ENCODE results near the gene EPYC.

Gene EPYC

GRCh38 chr12:90922145-90922627 lies 82.6 kb downstream of the EPYC start:
- no peak overlapping the region for H3K4me3 ChIP-seq (ENCODE audit: low read depth, low read length)
- TF ChIP-seq CTCF (IDR thresholded peaks at IDR 0.05; ENCODE audit: control insufficient read depth, extremely low read depth, insufficient read depth) = no peak
- no peak for DNase-seq (ENCODE audit: low read depth)

GRCh38 chr12:90921536-90921935 lies 83.2 kb downstream of the EPYC start:
- DNase-seq (ENCODE audit: low read depth) = no peak
- 0 out of 2 replicates have a peak, but pooled peaks have one; percentile 6 for TF ChIP-seq CTCF (IDR thresholded peaks at IDR 0.05; ENCODE audit: control insufficient read depth, extremely low read depth, insufficient read depth)
- no peak overlapping the region for H3K4me3 ChIP-seq (ENCODE audit: low read depth, low read length)

- no peak for DNase-seq (ENCODE audit: low read depth)
- no peak for TF ChIP-seq CTCF (IDR thresholded peaks at IDR 0.05; ENCODE audit: control insufficient read depth, extremely low read depth, insufficient read depth)
These were observed 84.5 kb downstream of the EPYC start for GRCh38 chr12:90920222-90920621.

GRCh38 chr12:90917431-90917830 lies 87.3 kb downstream of the EPYC start:
- no peak for TF ChIP-seq CTCF (IDR thresholded peaks at IDR 0.05; ENCODE audit: control insufficient read depth, extremely low read depth, insufficient read depth)
- H3K4me3 ChIP-seq (ENCODE audit: low read depth, low read length) = no peak overlapping the region

More at GRCh38 chr12:90920222-90920621, 84.5 kb downstream of the EPYC start:
- no peak overlapping the region for H3K4me3 ChIP-seq (ENCODE audit: low read depth, low read length)

GRCh38 chr12:90916516-90916915 lies 88.3 kb downstream of the EPYC start:
- no peak overlapping the region for H3K4me3 ChIP-seq (ENCODE audit: low read depth, low read length)
- no peak for TF ChIP-seq CTCF (IDR thresholded peaks at IDR 0.05; ENCODE audit: control insufficient read depth, extremely low read depth, insufficient read depth)
- peak; percentile 42 for DNase-seq (ENCODE audit: low read depth)

More at GRCh38 chr12:90917431-90917830, 87.3 kb downstream of the EPYC start:
- no peak for DNase-seq (ENCODE audit: low read depth)

- no peak for TF ChIP-seq CTCF (IDR thresholded peaks at IDR 0.05; ENCODE audit: control insufficient read depth, extremely low read depth, insufficient read depth)
- no peak for DNase-seq (ENCODE audit: low read depth)
- no peak overlapping the region for H3K4me3 ChIP-seq (ENCODE audit: low read depth, low read length)
These were observed 89.4 kb downstream of the EPYC start for GRCh38 chr12:90915353-90915752.

Data from LNCaP clone FGC (cell line).